Natural killer cell treated with Interleukin-12 subunit alpha and Interleukin-12 subunit beta and Interleukin-15 and Interleukin-18, amount 100 ng/mL, for 72 hours (primary cell): ENCODE data around the gene MDP1. TPM values are rescaled to one million over a fixed set of nuclear protein-coding genes. Genes with fewer than 3 reads are reported as not detected.

ENCODE experiments used
- ATAC-seq, 2 donors: fragments of 150-1000 bp; cut with Tn5 transposase in 1 of 2; sonication (Bioruptor Pico), chemical (Tn5 transposase) in 1 of 2; 2 replicates each; pipeline ENCODE4 v1.10.0; 2021
- DNase-seq: peaks from one replicate; pipeline ENCODE4 v3.0.0; 2022; ENCODE audit warnings: low spot score
- H3K27ac Mint-ChIP-seq, 2 donors: 1 replicate in 1 of 2; 2 replicates in 1 of 2; pipeline ENCODE4 v1.8.0; 2022; ENCODE audit warnings: mixed read lengths in 2 of 2, mild to moderate bottlenecking in 1 of 2, moderate library complexity in 1 of 2
- H3K27me3 Mint-ChIP-seq, 2 donors: 1 replicate in 1 of 2; 2 replicates in 1 of 2; pipeline ENCODE4 v1.8.0; 2022; ENCODE audit warnings: mixed read lengths in 2 of 2
- H3K36me3 Mint-ChIP-seq: one replicate; pipeline ENCODE4 v1.8.0; 2022; ENCODE audit warnings: mixed read lengths
- H3K4me1 Mint-ChIP-seq, 2 donors: 1 replicate in 1 of 2; 2 replicates in 1 of 2; pipeline ENCODE4 v1.8.0; 2022; ENCODE audit warnings: low read depth in 2 of 2, mixed read lengths in 2 of 2, mild to moderate bottlenecking in 1 of 2
- H3K4me3 Mint-ChIP-seq: one replicate; pipeline ENCODE4 v1.8.0; 2022; ENCODE audit warnings: mixed read lengths
- H3K9me3 Mint-ChIP-seq: 2 replicates; pipeline ENCODE4 v1.8.0; 2022; ENCODE audit warnings: mixed read lengths
- total RNA-seq, 2 donors: library from RNA; stranded (reverse); gene quantifications; one replicate each; pipeline ENCODE4 v1.2.3, GENCODE V29; 2022

MDP1 gene
- 10 to 100 TPM in 1 of 2 donors, 1 to 10 TPM in 1; 9.1 to 11.3 TPM for total RNA-seq

- Mint-ChIP-seq H3K27ac (peak within 1 kb of the TSS; percentile 97 to 99), H3K4me1 (peaks cover 34 to 43% of the 10 kb centered on the region in 2 donors), H3K27me3 (no peaks in the 10 kb centered on the region), H3K9me3 (no peaks in the 10 kb centered on the region), H3K4me3 (peak within 1 kb of the TSS; percentile 94), H3K36me3 (peaks cover 7% of the 10 kb centered on the region)
- ATAC-seq = peak; percentile 84 to 85
- peak; percentile 88 for DNase-seq
Observed at GRCh38 chr14:24215495-24216344, at the start of gene MDP1. Gene MDP1, minus strand, starts transcription at chr14:24216066. Its CDS starts 111 bp downstream, at chr14:24215955.

- ATAC-seq (no peak), DNase-seq (no peak)
- no peak overlapping the region for H3K27ac Mint-ChIP-seq
- H3K27me3 Mint-ChIP-seq = no peaks in the 10 kb centered on the region
- peaks cover 0 to 7% of the 10 kb centered on the region in 2 donors for H3K4me1 Mint-ChIP-seq
- no peaks in the 10 kb centered on the region for H3K9me3 Mint-ChIP-seq
- no peaks in the 10 kb centered on the region for H3K36me3 Mint-ChIP-seq
- H3K4me3 Mint-ChIP-seq = no peak overlapping the region
Observed at GRCh38 chr14:24264298-24264697, 48.4 kb upstream of the MDP1 start.

- Mint-ChIP-seq H3K27ac (no peak overlapping the region), H3K4me1 (peaks cover 0 to 7% of the 10 kb centered on the region in 2 donors), H3K36me3 (no peaks in the 10 kb centered on the region), H3K9me3 (no peaks in the 10 kb centered on the region), H3K27me3 (no peaks in the 10 kb centered on the region), H3K4me3 (no peak overlapping the region)
- DNase-seq (no peak), ATAC-seq (no peak)
Observed at GRCh38 chr14:24263848-24264247, 48.0 kb upstream of the MDP1 start.

- H3K27ac Mint-ChIP-seq = no peak within 1 kb of the TSS
- ATAC-seq (no peak), DNase-seq (no peak)
- H3K36me3 Mint-ChIP-seq = no peaks in the 10 kb centered on the region
- no peak within 1 kb of the TSS for H3K4me3 Mint-ChIP-seq
- H3K9me3 Mint-ChIP-seq = no peaks in the 10 kb centered on the region
- peaks cover 0 to 7% of the 10 kb centered on the region in 2 donors for H3K4me1 Mint-ChIP-seq
- no peaks in the 10 kb centered on the region for H3K27me3 Mint-ChIP-seq
Observed at GRCh38 chr14:24262821-24263733, 47.2 kb upstream of the MDP1 start, which contains the start of gene TGM1. Gene TGM1, minus strand, starts transcription at chr14:24263177. Its CDS starts 825 bp downstream, at chr14:24262352.

- no peak for ATAC-seq
- no peaks in the 10 kb centered on the region for H3K36me3 Mint-ChIP-seq
- no peak overlapping the region for H3K4me3 Mint-ChIP-seq
- H3K9me3 Mint-ChIP-seq = no peaks in the 10 kb centered on the region
- no peak overlapping the region for H3K27ac Mint-ChIP-seq
- no peak for DNase-seq
- peaks cover 0 to 4% of the 10 kb centered on the region in 2 donors for H3K4me1 Mint-ChIP-seq
- no peaks in the 10 kb centered on the region for H3K27me3 Mint-ChIP-seq
Observed at GRCh38 chr14:24261969-24262327, 46.1 kb upstream of the MDP1 start.

DNA sequence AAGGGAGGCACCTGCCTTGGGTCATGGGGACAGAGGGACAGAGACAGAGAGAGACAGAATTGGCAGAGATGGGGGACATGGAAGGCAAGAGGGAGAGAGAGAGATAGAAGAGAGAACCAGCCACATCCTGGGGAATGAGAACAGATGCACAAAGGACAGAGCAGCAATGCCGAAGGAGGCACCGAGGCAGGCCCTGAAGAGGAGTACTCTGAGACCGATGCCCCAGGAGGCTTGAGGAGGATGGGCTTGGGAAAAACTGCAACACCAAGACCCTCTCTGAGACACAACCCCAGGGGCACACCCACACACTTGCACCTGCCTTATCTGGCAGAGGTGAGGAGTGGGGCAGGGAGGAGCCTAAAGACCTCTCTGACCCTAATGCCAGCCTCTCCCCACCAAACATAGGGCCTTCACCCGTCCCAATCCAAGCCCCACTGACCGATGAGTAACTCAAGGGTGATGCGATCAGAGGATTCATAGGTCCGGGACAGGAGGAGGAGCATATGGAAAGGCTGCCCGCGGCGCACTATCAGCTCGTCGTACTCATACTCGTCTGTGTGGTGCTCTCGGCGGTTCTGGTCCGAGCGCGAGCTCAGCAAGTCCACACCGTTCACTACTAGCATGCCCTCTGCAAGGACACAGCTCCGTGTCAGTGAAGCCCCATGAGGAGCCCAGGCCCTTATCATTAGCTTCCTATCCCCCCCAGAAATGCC lies 45.5 kb upstream of the MDP1 start:
- Mint-ChIP-seq H3K27me3 (no peaks in the 10 kb centered on the region), H3K36me3 (no peaks in the 10 kb centered on the region), H3K27ac (no peak overlapping the region), H3K9me3 (no peaks in the 10 kb centered on the region), H3K4me3 (no peak overlapping the region), H3K4me1 (peaks cover 0 to under 1% of the 10 kb centered on the region in 2 donors)
- ATAC-seq (no peak), DNase-seq (no peak)

DNA sequence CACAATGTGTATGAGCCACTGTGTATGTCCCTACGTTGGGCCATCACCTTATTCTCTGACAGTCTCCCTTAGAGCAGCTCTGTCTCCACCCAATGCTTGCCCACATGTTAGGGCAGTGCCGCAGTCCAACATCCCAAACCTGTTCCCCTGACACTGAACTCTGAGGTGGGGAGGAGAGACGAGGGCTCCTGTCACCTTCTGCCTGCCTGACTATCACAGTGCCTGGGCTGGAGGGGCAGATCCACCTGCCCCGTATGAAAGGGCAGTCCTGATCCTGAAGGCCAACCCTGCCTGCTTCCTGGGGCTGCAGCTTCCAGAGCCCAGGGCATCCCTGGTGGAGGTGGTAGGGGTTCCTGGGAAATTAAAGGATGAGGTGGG lies 44.9 kb upstream of the MDP1 start:
- H3K36me3 Mint-ChIP-seq = no peaks in the 10 kb centered on the region
- no peak overlapping the region for H3K27ac Mint-ChIP-seq
- H3K4me1 Mint-ChIP-seq = no peaks in the 10 kb centered on the region
- ATAC-seq (no peak), DNase-seq (no peak)
- H3K27me3 Mint-ChIP-seq = no peaks in the 10 kb centered on the region
- no peaks in the 10 kb centered on the region for H3K9me3 Mint-ChIP-seq
- H3K4me3 Mint-ChIP-seq = no peak overlapping the region

DNA sequence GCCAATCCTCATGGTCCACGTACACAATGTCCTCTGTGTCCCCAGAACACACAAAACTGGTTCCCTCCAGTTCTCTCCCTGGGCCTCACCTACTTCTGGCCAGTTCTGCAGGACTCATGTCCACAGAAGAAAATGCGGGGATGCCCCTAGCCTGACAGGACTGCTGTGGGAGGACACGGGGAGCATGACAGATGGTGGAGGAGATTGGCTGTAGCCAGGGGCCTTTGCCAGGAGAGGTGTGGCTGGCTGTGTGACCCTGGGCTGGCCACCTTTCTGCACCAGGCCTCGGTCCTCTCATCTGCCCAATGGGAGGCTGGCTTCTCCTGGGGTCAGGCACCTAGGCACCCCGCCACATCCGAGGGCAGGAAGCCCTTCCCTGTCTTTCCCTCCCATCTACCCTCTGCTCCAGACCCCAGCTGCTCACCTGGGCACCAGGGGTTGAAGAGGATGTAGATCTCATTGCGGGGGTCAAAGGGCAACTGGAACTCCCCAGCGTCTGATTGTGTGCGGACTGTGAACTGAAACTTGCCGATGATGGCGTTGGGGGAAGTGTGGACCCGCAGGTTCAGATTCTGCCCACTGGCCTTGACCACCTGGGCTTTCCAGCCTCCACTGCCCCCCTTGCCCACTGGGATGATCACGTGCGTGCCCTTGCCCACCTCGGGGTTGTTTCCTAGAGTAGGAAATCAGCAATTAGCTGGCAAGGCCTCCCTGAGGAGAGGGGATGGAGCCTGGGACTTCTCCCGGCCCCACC lies 44.3 kb upstream of the MDP1 start:
- H3K4me3 Mint-ChIP-seq = no peak overlapping the region
- no peak for ATAC-seq
- no peaks in the 10 kb centered on the region for H3K9me3 Mint-ChIP-seq
- H3K27ac Mint-ChIP-seq = no peak overlapping the region
- H3K36me3 Mint-ChIP-seq = no peaks in the 10 kb centered on the region
- H3K27me3 Mint-ChIP-seq = no peaks in the 10 kb centered on the region
- H3K4me1 Mint-ChIP-seq = no peaks in the 10 kb centered on the region
- DNase-seq = no peak

DNA sequence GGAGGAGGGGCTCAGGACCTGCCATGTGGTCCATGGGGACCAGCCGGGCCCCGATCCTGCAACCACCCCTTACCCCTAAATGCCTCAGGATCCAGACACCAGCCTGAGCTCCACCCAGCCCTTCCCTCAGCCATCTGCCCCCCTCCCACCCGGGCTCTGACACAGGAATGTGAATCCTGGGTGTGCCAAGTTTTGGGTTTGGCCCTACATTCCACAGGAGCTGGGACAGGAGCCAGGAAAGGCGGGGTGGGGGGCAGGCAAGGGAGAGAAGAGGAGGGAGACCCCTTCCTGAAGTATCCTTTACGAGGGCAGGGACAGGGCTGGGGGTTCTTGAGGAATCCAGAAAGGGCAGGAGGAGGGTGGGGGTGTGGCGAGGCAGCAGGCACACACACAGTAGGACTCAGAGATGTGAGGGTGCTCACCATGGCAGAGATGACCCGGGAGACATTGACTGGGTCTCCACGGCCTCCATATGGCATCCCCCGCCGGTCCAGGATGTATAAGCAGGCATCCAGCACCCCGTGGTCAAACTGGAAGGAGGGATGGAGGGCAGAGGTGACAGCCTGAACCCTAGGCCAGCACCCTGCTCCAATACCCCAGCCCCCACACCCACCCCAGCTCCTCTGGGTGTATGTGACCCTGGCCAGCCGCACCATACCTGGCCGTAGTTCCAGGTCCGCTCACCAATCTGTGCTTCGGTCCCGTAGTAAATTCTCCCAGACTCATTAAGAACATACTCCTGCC lies 43.6 kb upstream of the MDP1 start:
- no peak overlapping the region for H3K4me3 Mint-ChIP-seq
- H3K36me3 Mint-ChIP-seq = no peaks in the 10 kb centered on the region
- H3K4me1 Mint-ChIP-seq = no peaks in the 10 kb centered on the region
- H3K9me3 Mint-ChIP-seq = no peaks in the 10 kb centered on the region
- H3K27me3 Mint-ChIP-seq = no peaks in the 10 kb centered on the region
- H3K27ac Mint-ChIP-seq = no peak overlapping the region
- no peak for ATAC-seq
- DNase-seq = no peak

- no peak for ATAC-seq
- no peak for DNase-seq
- no peaks in the 10 kb centered on the region for H3K4me1 Mint-ChIP-seq
- no peak overlapping the region for H3K27ac Mint-ChIP-seq
- H3K4me3 Mint-ChIP-seq = no peak overlapping the region
- H3K27me3 Mint-ChIP-seq = no peaks in the 10 kb centered on the region
- no peaks in the 10 kb centered on the region for H3K36me3 Mint-ChIP-seq
- no peaks in the 10 kb centered on the region for H3K9me3 Mint-ChIP-seq
Observed at GRCh38 chr14:24258548-24259265, 42.8 kb upstream of the MDP1 start.

DNA sequence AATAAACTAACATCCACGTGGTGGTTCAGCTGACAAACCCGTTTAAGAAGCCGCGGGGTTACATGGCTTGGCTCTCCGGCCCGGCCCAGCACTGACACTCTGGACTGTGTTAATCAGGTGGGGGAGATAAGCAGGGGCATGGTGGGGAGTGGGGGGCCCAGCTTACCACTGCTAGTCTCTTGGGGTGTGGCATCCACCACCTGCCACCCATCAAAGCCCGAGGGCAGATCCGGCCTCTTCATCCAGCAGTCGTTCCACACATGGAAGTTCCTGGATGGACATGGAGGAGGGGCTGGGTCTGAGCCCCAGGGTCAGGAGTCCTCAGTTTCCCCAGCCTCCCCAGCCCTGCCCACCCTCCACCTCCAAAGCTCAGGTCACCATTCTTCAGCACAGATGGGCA lies 42.3 kb upstream of the MDP1 start:
- Mint-ChIP-seq H3K4me1 (no peaks in the 10 kb centered on the region), H3K27ac (no peak overlapping the region), H3K9me3 (no peaks in the 10 kb centered on the region), H3K36me3 (no peaks in the 10 kb centered on the region), H3K27me3 (no peaks in the 10 kb centered on the region), H3K4me3 (no peak overlapping the region)
- DNase-seq = no peak
- no peak for ATAC-seq

DNA sequence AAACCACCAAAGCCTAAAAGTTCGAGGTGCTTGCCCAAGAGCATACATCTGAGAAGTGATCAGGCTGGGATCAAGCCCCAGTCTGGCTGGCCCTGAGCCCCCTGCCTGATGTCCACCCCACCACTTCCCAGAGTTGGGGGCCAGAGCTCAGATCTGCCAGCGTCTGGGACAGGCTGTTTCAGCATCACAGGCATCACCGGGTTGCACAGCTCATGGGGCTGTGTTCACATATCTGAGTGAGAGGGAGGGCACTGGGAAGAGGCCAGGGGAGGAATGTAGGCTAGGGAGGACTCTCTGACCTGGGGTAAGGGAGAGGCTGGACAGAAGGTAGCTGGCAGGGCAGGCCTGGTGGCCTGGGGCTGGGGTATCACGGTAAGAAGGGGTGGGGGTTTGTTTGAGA lies 41.1 kb upstream of the MDP1 start:
- no peaks in the 10 kb centered on the region for H3K36me3 Mint-ChIP-seq
- ATAC-seq (no peak), DNase-seq (no peak)
- no peaks in the 10 kb centered on the region for H3K9me3 Mint-ChIP-seq
- no peak overlapping the region for H3K4me3 Mint-ChIP-seq
- no peak overlapping the region for H3K27ac Mint-ChIP-seq
- H3K4me1 Mint-ChIP-seq = no peaks in the 10 kb centered on the region
- no peaks in the 10 kb centered on the region for H3K27me3 Mint-ChIP-seq
